GM19240 (cell line): ENCODE measurements around the gene ATP8A1.
"Not testable (repeated sequence)": the region's sequence is repeated elsewhere in the genome, so short reads cannot be mapped to it uniquely, and the experiment has no call there.

Experiments
- DNase-seq: peaks from one replicate; pipeline ENCODE4 v3.0.0; 2011; ENCODE audit warnings: low spot score; ENCODE audit not compliant: insufficient read length

Gene ATP8A1

DNA sequence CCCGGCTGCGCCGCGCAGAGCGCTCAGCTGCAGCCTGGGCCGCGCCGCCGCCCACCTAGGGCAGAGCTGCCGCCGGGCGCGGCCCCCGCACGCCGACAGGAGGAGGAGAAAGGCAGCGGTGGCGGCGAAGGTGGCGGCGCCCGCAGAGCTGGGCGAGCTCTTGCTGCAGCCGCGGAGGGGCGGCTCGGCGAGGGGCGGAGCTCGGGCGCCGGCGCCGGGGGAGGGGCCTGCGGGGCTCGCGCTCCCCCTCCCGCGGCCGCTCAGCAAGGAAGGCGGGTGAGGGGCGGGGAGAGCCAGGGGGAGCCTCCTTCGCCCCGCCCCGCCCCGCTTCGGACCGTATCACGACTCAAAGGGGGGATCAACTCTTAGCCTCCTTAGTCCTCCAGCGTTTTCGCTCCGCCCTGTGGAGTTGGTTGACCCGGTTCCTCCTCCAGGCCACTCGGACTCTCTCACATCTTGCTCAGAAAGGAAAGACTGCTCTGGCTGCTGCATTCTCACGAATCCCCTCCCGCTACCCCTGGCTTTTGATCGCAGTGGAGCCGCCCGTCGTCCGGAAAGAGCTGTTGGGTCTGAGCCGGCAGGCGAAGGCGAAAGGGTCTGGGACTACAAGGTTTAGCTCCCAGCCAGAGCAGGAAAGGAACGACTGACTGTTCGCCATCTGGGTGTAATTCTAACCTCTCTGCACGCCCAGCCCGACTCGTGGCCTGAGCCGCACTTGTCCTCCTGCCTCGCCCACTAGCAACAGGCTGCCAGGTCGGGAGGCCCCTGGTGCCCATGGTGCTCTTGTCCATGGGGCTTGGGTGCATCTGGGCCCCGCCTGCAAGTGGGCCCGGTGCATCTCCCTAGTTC lies at the start of gene ATP8A1:
ATP8A1 (minus strand) TSS at position 162 of the 849 bp plus-strand sequence. CDS start 232 bp downstream, outside the sequence.
- DNase-seq: peak; percentile 54

- no peak for DNase-seq
These were observed 49.2 kb upstream of the ATP8A1 start for GRCh38 chr4:42706086-42706485.

GRCh38 chr4:42703813-42704212 lies 46.9 kb upstream of the ATP8A1 start:
- no peak for DNase-seq

DNA sequence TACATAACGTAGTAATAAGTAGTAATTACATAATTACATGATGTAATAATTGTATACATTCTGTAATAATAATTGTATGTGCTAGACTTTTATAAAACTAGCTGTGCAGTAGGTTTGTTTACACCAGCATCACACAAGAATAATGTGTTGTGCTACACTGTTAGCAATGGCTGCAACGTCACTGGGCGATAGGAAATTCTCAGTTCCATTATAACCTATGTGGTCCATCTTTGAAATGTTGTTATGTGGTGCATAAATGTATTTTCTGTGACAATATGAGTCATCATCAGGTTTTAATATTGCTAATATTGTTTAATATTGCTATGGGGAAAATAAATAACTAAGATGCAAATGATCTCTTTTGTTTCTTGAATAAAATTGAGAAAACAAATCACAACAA lies 46.0 kb upstream of the ATP8A1 start:
- DNase-seq: no peak

- DNase-seq: not testable (repeated sequence)
These were observed 44.9 kb upstream of the ATP8A1 start for GRCh38 chr4:42701780-42702179.

- no peak for DNase-seq
These were observed 33.6 kb upstream of the ATP8A1 start for GRCh38 chr4:42690537-42690936.

GRCh38 chr4:42683393-42683792 lies 26.5 kb upstream of the ATP8A1 start:
- DNase-seq: no peak

- DNase-seq: no peak
These were observed 21.6 kb upstream of the ATP8A1 start for GRCh38 chr4:42678512-42678911.

- DNase-seq: no peak
These were observed 19.4 kb upstream of the ATP8A1 start for GRCh38 chr4:42676066-42676951.

DNA sequence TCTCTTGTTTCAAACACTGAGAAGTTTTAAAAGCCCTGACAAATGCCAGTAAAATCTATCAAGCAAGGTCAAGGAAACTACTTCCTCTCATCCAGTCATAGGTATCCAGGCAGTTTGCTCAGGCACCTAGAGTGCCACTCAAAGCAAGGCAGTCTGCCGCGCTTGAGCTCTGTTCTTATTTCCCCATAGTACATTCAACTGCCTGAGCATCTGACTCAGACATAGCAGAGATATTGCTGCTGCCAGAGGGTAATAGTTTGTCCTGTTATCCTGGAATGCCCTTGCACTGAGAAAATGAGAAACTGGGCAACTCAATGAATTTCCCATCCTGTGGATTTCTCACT lies 16.1 kb upstream of the ATP8A1 start:
- no peak for DNase-seq

DNA sequence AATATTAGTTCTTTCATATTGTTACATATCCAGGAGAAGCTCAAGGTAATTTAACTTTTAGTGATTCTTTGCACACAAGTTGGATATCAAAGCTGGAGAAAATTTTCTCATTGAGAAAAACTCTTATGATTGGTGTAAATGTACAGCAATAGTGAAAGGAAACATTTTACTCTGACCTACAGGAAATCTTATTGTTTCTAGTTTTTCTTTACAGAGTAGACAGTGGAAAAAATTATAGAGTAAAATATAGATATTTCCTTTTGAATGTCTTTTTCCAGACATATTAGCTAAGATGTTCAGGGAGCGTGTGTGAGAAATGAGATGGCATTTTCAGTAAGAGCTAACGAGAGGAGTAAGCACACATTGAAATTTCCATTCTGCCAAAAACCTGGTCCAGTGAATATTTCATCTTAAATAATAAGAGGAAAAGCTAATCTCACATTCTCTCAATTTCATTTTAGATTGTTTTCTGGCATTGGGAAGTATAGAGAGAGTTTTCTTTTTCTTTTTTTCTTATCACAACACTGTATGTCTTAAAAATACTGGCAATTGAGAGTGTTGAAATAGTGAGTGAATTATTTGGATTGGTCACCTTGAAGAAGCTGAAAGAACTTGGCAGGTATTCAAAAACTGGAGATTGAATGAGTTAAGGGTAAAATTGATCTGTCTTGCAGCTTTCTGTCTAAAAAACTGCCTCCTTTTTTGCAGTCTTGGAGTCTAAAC lies 15.6 kb upstream of the ATP8A1 start:
- DNase-seq: no peak

DNA sequence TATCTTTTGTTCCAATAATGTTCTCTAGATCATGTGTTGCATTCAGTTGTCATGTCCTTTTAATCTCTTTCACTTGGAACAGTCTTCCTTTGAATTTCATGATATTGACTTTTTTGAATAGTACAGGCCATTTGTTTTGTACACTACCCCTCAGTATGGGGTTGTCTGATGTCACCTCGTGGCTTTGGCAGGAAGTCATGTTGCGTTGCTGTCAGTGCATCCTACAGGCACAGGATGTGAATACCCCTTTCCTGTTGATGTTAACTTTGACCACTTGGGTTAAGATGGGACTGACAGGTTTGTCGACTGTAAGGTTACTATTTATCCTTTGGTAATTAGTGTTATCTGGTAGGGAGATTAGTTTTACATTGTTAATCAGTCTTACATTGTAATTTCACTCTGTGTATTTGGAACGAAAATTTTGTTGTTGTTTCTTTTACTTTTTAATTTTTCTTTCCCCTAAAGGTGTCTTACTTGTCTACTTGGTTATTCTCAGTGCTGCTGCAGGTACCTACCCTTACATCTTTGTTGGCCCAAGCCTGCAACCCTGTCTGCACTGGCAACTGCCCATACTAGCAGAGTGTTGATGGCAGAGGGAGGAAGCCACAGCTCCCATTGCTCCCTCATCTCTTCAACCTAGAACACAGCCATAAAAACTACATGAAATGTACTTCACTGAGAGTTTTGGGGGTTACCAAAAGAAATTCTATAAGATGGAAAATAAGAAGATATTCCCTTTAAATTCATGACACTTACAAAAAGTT lies 14.7 kb upstream of the ATP8A1 start:
- no peak for DNase-seq

DNA sequence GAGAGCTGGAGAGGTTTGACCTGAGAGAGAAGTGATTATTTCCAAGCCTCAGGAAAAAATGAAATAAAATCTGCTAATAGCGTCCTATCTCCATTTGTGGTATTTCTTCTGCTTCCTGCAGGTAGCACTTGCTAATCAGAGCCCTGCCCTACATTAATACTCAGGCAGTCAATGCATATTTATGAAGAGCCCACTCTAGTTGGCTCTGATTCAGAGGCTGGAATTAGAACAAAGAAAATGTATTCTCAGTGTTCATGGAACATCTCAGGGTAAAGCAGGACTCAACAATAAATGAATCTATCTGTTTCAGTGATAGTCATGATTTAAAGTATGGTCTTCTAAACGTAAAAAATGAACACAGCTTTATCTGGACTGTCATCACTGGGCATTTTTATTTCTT lies 1.4 kb upstream of the ATP8A1 start:
- no peak for DNase-seq

DNA sequence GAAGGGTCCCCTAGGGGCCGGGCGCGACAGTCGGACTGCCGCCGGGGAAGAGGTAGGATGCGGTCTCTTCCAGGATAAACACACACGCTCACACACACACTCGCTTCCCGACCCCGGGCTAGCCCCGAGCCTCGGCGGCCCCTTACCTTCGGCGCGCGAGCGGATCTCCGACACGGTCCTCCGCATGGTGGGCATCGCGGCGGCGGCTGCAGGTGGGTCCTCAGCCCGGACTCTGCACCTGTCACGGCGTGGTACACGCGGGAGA lies 294 bp downstream of the ATP8A1 start:
- no peak for DNase-seq

- no peak for DNase-seq
These were observed 805 bp downstream of the ATP8A1 start for GRCh38 chr4:42655921-42656678.

- DNase-seq: no peak
These were observed 1.7 kb downstream of the ATP8A1 start for GRCh38 chr4:42655269-42655637.

GRCh38 chr4:42654631-42655268 lies 2.2 kb downstream of the ATP8A1 start:
- DNase-seq: no peak

- no peak for DNase-seq
These were observed 3.0 kb downstream of the ATP8A1 start for GRCh38 chr4:42653626-42654560.
